NOMO-1 (cell line): ENCODE results near the gene MBNL3.
"Not testable (repeated sequence)": the region's sequence is repeated elsewhere in the genome, so short reads cannot be mapped to it uniquely, and the experiment has no call there.

Experiments used
- DNase-seq, 2 experiments: peaks; one replicate each; lab custom pipeline; 2025; ENCODE audit not compliant: unreplicated experiment in 2 of 2; lab: John Stamatoyannopoulos, UW

MBNL3 gene

GRCh38 chrX:132480581-132481203 lies 8.1 kb downstream of the MBNL3 start:
- peak; percentile 83 to 95 for DNase-seq

- no peak for DNase-seq
These were observed 14.1 kb downstream of the MBNL3 start for GRCh38 chrX:132474544-132475248.

- DNase-seq = no peak
These were observed 16.4 kb downstream of the MBNL3 start for GRCh38 chrX:132472397-132472796.

GRCh38 chrX:132470831-132471230 lies 18.0 kb downstream of the MBNL3 start:
- no peak for DNase-seq

- no peak for DNase-seq
These were observed 18.7 kb downstream of the MBNL3 start for GRCh38 chrX:132470179-132470578.

GRCh38 chrX:132468454-132468853 lies 20.4 kb downstream of the MBNL3 start:
- no peak for DNase-seq

GRCh38 chrX:132467989-132468388 lies 20.8 kb downstream of the MBNL3 start:
- no peak for DNase-seq

GRCh38 chrX:132467026-132467425 lies 21.8 kb downstream of the MBNL3 start:
- no peak for DNase-seq

GRCh38 chrX:132463411-132463810 lies 25.4 kb downstream of the MBNL3 start:
- DNase-seq = no peak

- no peak for DNase-seq
These were observed 27.0 kb downstream of the MBNL3 start for GRCh38 chrX:132461886-132462285.

- no peak for DNase-seq
These were observed 35.8 kb downstream of the MBNL3 start for GRCh38 chrX:132452911-132453550.

- not testable (repeated sequence) for DNase-seq
These were observed 42.9 kb downstream of the MBNL3 start for GRCh38 chrX:132445909-132446308.

GRCh38 chrX:132444936-132445335 lies 43.9 kb downstream of the MBNL3 start:
- no peak for DNase-seq

- peak in 1 of 2 experiments; percentile 58 for DNase-seq
These were observed 45.4 kb downstream of the MBNL3 start for GRCh38 chrX:132443196-132444135.

- DNase-seq = peak; percentile 19 to 52
These were observed 46.1 kb downstream of the MBNL3 start for GRCh38 chrX:132442691-132443090.

GRCh38 chrX:132435222-132435621 lies 53.6 kb downstream of the MBNL3 start:
- no peak for DNase-seq

- no peak for DNase-seq
These were observed 55.3 kb downstream of the MBNL3 start for GRCh38 chrX:132433551-132433950.

GRCh38 chrX:132433001-132433400 lies 55.8 kb downstream of the MBNL3 start:
- DNase-seq = no peak

GRCh38 chrX:132428896-132429295 lies 59.9 kb downstream of the MBNL3 start:
- DNase-seq = no peak

- DNase-seq = no peak
These were observed 62.0 kb downstream of the MBNL3 start for GRCh38 chrX:132426695-132427281.
